Measurements from ENCODE around the gene PROM1.

- TF ChIP-seq CTCF (conservative IDR thresholded peaks at IDR 0.05; ENCODE audit: low read length): no peak
- TF ChIP-seq EZH2phosphoT487 (IDR thresholded peaks at IDR 0.05; ENCODE audit: borderline replicate concordance): no peak
These were observed 40.0 kb downstream of the PROM1 start for GRCh38 chr4:16043642-16044498.
